ENCODE results near the gene PPP2R5B. TPM values are rescaled to one million over a fixed set of nuclear protein-coding genes. Genes with fewer than 3 reads are reported as not detected.

PPP2R5B gene
- total RNA-seq, 1 donor from 2014 or later = 12.6 TPM

- POLR2A ChIA-PET = interaction anchor here (1.0 to 27.8 kb wide), 2 partner anchors 14 to 35 kb away, joined by 5 to 1194 read pairs; partner anchors contain the start of genes CDC42BPG and EHD1
- Mint-ChIP-seq H3K9me3 (no peaks in the 10 kb centered on the region), H3K4me1 (peaks cover 40% of the 10 kb centered on the region), H3K36me3 (ENCODE audit: low read depth) (peaks cover 17% of the 10 kb centered on the region), H3K27me3 (no peaks in the 10 kb centered on the region), H3K27ac (peak overlapping the region; percentile 64), H3K4me3 (no peak overlapping the region)
- no peak for TF ChIP-seq CTCF (IDR thresholded peaks at IDR 0.05)
- CTCF ChIA-PET = interaction anchor here (0.8 to 13.0 kb wide), 6 partner anchors 17 to 151 kb away, joined by 3 to 310 read pairs (median 4); partner anchors contain the start of gene CDC42BPG
- ATAC-seq (ENCODE audit: low read depth) (no peak), DNase-seq (no peak)
- intact Hi-C loops (cut with micrococcal nuclease) = no loop called here
Observed at GRCh38 chr11:64892411-64892831, 32.1 kb upstream of the PPP2R5B start.

GRCh38 chr11:64892838-64893193, 31.7 kb upstream of the PPP2R5B start:
- ChIA-PET POLR2A (interaction anchor here (1.0 to 27.8 kb wide), 2 partner anchors 14 to 36 kb away, joined by 5 to 1194 read pairs; partner anchors contain the start of genes CDC42BPG and EHD1), CTCF (interaction anchor here (0.8 to 13.0 kb wide), 5 partner anchors 17 to 151 kb away, joined by 3 to 310 read pairs (median 4); partner anchors contain the start of gene CDC42BPG)
- Mint-ChIP-seq H3K4me3 (no peak overlapping the region), H3K36me3 (ENCODE audit: low read depth) (peaks cover 19% of the 10 kb centered on the region), H3K27me3 (no peaks in the 10 kb centered on the region), H3K4me1 (peaks cover 38% of the 10 kb centered on the region), H3K27ac (peak overlapping the region; percentile 64), H3K9me3 (no peaks in the 10 kb centered on the region)
- DNase-seq (no peak), ATAC-seq (ENCODE audit: low read depth) (no peak)
- TF ChIP-seq CTCF (IDR thresholded peaks at IDR 0.05) = no peak
- intact Hi-C loops (cut with micrococcal nuclease) = no loop called here

- DNase-seq (no peak), ATAC-seq (ENCODE audit: low read depth) (no peak)
- Mint-ChIP-seq H3K36me3 (ENCODE audit: low read depth) (peaks cover 25% of the 10 kb centered on the region), H3K27ac (no peak overlapping the region), H3K27me3 (no peaks in the 10 kb centered on the region), H3K4me1 (peaks cover 32% of the 10 kb centered on the region), H3K9me3 (no peaks in the 10 kb centered on the region), H3K4me3 (no peak overlapping the region)
- POLR2A ChIA-PET = interaction anchor here (1.0 to 27.8 kb wide), 3 partner anchors 15 to 36 kb away, joined by 5 to 1194 read pairs (median 11); partner anchors contain the start of genes CDC42BPG and EHD1
- intact Hi-C loops (cut with micrococcal nuclease) = loop anchor here (1.0 to 2.0 kb wide), 4 partner anchors 46 to 150 kb away; partner anchors contain the start of gene MAP4K2
- TF ChIP-seq CTCF (IDR thresholded peaks at IDR 0.05) = no peak
- CTCF ChIA-PET = interaction anchor here (0.8 to 13.0 kb wide), 11 partner anchors 16 to 108 kb away, joined by 3 to 310 read pairs (median 4); partner anchors contain the start of genes CDC42BPG and EHD1
Observed at GRCh38 chr11:64893194-64894069, 31.1 kb upstream of the PPP2R5B start.

GRCh38 chr11:64894070-64894811, 30.2 kb upstream of the PPP2R5B start:
- CTCF ChIA-PET = interaction anchor here (0.8 to 13.0 kb wide), 13 partner anchors 9 to 109 kb away, joined by 3 to 310 read pairs (median 3); partner anchors contain the start of genes CDC42BPG and EHD1
- H3K9me3 Mint-ChIP-seq = no peaks in the 10 kb centered on the region
- H3K27me3 Mint-ChIP-seq = no peaks in the 10 kb centered on the region
- peak; percentile 93 for DNase-seq
- H3K4me3 Mint-ChIP-seq = no peak overlapping the region
- ATAC-seq (ENCODE audit: low read depth) = peak; percentile 99
- intact Hi-C loops (cut with micrococcal nuclease) = loop anchor here (1.0 to 2.0 kb wide), 4 partner anchors 47 to 151 kb away; partner anchors contain the start of gene MAP4K2
- peaks cover 26% of the 10 kb centered on the region for H3K4me1 Mint-ChIP-seq
- H3K36me3 Mint-ChIP-seq (ENCODE audit: low read depth) = peaks cover 29% of the 10 kb centered on the region
- TF ChIP-seq CTCF (IDR thresholded peaks at IDR 0.05) = peak; percentile 67
- POLR2A ChIA-PET = interaction anchor here (1.7 to 27.8 kb wide), 2 partner anchors 18 to 37 kb away, joined by 11 to 1194 read pairs; partner anchors contain the start of gene CDC42BPG
- H3K27ac Mint-ChIP-seq = no peak overlapping the region
